SU-DHL-6 (cell line): Measurements from ENCODE around the gene MYL9.

Experiments used
- H2AFZ ChIP-seq: fragments of 200-600 bp; sonication (generic); 2 replicates; pipeline ENCODE4 v1.6.1; 2014; ENCODE audit warnings: low read depth, mild to moderate bottlenecking, moderate library complexity, mixed read lengths, antibody characterized with exemption, low read length; ENCODE audit not compliant: severe bottlenecking
- H3F3A ChIP-seq: fragments of 200-600 bp; shearing (Covaris generic); 2 replicates; pipeline ENCODE4 v1.6.0; 2016; ENCODE audit warnings: antibody characterized with exemption, mild to moderate bottlenecking; ENCODE audit not compliant: insufficient read depth
- H3K27ac ChIP-seq: fragments of 200-600 bp; sonication (generic); 2 replicates; pipeline ENCODE4 v1.5.1; 2016; ENCODE audit warnings: low read depth, mild to moderate bottlenecking, low read length, moderate library complexity, mixed read lengths
- H3K27me3 ChIP-seq: fragments of 200-600 bp; sonication (generic), shearing (Covaris generic); 2 replicates; pipeline ENCODE4 v1.6.0; 2014; ENCODE audit warnings: mild to moderate bottlenecking, low read length
- H3K36me3 ChIP-seq: fragments of 200-600 bp; sonication (generic); 2 replicates; pipeline ENCODE4 v1.6.1; 2014; ENCODE audit warnings: mild to moderate bottlenecking, low read length, mixed read lengths
- H3K4me2 ChIP-seq: fragments of 300-600, 200-600 bp; shearing (Covaris generic), sonication (generic); 2 replicates; pipeline ENCODE4 v1.6.0; 2014; ENCODE audit warnings: low read length, low read depth, mild to moderate bottlenecking; ENCODE audit not compliant: poor library complexity, severe bottlenecking
- H3K4me3 ChIP-seq: fragments of 200-600 bp; sonication (generic); 2 replicates; pipeline ENCODE4 v1.5.1; 2014; ENCODE audit warnings: antibody characterized with exemption, low read length, mild to moderate bottlenecking, mixed read lengths; ENCODE audit not compliant: insufficient read depth, poor library complexity, severe bottlenecking
- H3K79me2 ChIP-seq: fragments of 200-600 bp; sonication (generic); 2 replicates; pipeline ENCODE4 v1.6.1; 2014; ENCODE audit warnings: mild to moderate bottlenecking, low read length, moderate library complexity; ENCODE audit not compliant: insufficient read depth
- H3K9ac ChIP-seq: fragments of 200-600 bp; sonication (generic); 2 replicates; pipeline ENCODE4 v1.7.0; 2014; ENCODE audit warnings: mild to moderate bottlenecking, low read length
- H3K9me2 ChIP-seq: fragments of 200-600 bp; sonication (generic); replicated peaks from 2 replicates; pipeline ENCODE4 v1.6.1; 2014; ENCODE audit warnings: low read length; ENCODE audit not compliant: insufficient read depth
- H3K9me3 ChIP-seq: fragments of 200-600 bp; sonication (generic); 2 replicates; pipeline ENCODE4 v1.6.1; 2014; ENCODE audit warnings: low read length, mixed read lengths; ENCODE audit not compliant: insufficient read depth
- H4K20me1 ChIP-seq: fragments of 200-600 bp; sonication (generic); 2 replicates; pipeline ENCODE4 v1.6.1; 2014; ENCODE audit warnings: low read depth, mild to moderate bottlenecking, antibody characterized with exemption, low read length, moderate library complexity, mixed read lengths
- EZH2phosphoT487 ChIP-seq: fragments of 200-600 bp; sonication (generic), shearing (Covaris generic); conservative IDR thresholded peaks from 2 replicates; pipeline ENCODE4 v1.6.1; 2018; ENCODE audit warnings: mild to moderate bottlenecking, antibody characterized with exemption, low read length, moderate library complexity, mixed read lengths
- TF ChIP-seq, protein P1 (sequence below): fragments of 200-600 bp; sonication (generic); IDR thresholded peaks from one replicate; pipeline ENCODE4 v1.5.1; 2017; ENCODE audit warnings: antibody characterized with exemption, mild to moderate bottlenecking, low read length, moderate library complexity; ENCODE audit not compliant: insufficient read depth, poor library complexity, severe bottlenecking

The MYL9 gene

DNA sequence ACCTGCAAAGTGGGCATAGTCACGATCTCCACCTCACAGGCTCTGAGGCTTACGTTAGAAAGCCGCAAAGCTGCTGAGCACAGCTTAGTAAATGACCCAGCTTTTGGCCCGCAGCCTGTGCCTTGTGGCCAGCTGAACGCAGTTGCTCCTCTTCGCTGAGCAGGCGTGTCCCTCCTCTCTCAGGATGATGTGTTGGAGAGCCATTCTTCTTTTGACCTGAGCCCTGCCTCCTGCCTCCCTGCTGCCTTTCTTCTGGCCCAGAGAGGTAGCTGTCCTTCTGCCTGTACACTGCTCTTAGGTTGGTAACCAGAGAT, 47.6 kb upstream of the MYL9 start:
- no peak overlapping the region for H3K27ac ChIP-seq
- H3K4me2 ChIP-seq, result no peak overlapping the region
- no peaks in the 10 kb centered on the region for H4K20me1 ChIP-seq
- H3K4me3 ChIP-seq, result no peak overlapping the region
- H3K27me3 ChIP-seq, result no peaks in the 10 kb centered on the region
- no peaks in the 10 kb centered on the region for H3K9me2 ChIP-seq
- H3K9me3 ChIP-seq, result no peaks in the 10 kb centered on the region
- no peaks in the 10 kb centered on the region for H3K36me3 ChIP-seq
- H3K9ac ChIP-seq, result no peak overlapping the region
- H2AFZ ChIP-seq, result no peak overlapping the region
- no peaks in the 10 kb centered on the region for H3F3A ChIP-seq
- H3K79me2 ChIP-seq, result no peaks in the 10 kb centered on the region
- no peak for TF ChIP-seq EZH2phosphoT487
- TF ChIP-seq, protein P1, sequence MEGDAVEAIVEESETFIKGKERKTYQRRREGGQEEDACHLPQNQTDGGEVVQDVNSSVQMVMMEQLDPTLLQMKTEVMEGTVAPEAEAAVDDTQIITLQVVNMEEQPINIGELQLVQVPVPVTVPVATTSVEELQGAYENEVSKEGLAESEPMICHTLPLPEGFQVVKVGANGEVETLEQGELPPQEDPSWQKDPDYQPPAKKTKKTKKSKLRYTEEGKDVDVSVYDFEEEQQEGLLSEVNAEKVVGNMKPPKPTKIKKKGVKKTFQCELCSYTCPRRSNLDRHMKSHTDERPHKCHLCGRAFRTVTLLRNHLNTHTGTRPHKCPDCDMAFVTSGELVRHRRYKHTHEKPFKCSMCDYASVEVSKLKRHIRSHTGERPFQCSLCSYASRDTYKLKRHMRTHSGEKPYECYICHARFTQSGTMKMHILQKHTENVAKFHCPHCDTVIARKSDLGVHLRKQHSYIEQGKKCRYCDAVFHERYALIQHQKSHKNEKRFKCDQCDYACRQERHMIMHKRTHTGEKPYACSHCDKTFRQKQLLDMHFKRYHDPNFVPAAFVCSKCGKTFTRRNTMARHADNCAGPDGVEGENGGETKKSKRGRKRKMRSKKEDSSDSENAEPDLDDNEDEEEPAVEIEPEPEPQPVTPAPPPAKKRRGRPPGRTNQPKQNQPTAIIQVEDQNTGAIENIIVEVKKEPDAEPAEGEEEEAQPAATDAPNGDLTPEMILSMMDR, result no peak

DNA sequence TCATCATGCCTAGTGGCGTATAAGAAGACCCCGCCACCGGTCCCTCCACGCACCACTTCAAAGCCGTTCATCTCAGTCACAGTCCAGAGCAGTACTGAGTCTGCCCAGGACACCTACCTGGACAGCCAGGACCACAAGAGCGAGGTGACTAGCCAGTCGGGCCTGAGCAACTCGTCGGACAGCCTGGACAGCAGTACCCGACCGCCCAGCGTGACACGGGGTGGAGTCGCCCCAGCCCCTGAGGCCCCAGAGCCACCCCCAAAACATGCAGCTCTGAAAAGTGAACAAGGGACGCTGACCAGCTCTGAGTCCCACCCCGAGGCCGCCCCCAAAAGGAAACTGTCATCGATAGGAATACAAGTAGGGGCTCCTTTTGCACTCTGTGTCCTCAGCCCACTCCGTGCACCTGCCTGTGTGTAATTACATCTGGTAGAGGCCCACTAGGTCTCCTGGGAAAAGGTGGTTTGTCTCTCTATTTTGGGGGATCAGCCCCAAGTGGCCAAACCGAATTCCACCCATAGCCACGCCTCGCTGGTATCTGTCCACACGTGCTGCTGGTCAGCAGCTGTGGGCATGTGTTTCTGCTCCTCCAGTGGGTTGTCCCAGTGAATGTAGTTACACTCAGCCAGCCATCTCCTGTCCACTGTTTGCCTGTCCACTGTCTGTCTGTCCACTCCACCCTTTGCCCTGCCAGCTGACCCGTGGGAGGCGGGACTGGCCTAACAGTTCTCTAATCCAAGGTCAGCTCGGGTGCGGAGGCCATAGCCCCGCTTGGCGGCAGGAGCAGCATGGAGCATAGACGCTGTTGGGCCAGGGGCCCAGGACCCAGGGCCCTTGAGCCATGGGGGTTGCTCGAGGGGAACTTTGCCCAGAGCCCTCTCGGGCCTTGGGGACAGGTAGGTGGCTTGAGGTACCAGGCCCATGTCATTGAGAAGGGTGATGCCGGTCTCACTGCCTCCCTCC, 44.3 kb upstream of the MYL9 start:
- H3K9me3 ChIP-seq, result no peaks in the 10 kb centered on the region
- no peaks in the 10 kb centered on the region for H3K36me3 ChIP-seq
- H3F3A ChIP-seq, result no peaks in the 10 kb centered on the region
- no peak overlapping the region for H2AFZ ChIP-seq
- no peaks in the 10 kb centered on the region for H3K79me2 ChIP-seq
- H3K27ac ChIP-seq, result no peak overlapping the region
- no peak for TF ChIP-seq EZH2phosphoT487
- TF ChIP-seq, protein P1, result no peak
- H3K4me3 ChIP-seq, result no peak overlapping the region
- no peaks in the 10 kb centered on the region for H3K9me2 ChIP-seq
- H3K27me3 ChIP-seq, result no peaks in the 10 kb centered on the region
- no peaks in the 10 kb centered on the region for H4K20me1 ChIP-seq
- H3K9ac ChIP-seq, result no peak overlapping the region
- no peak overlapping the region for H3K4me2 ChIP-seq

- no peaks in the 10 kb centered on the region for H3K9me2 ChIP-seq
- no peak overlapping the region for H3K4me3 ChIP-seq
- H3K79me2 ChIP-seq, result no peaks in the 10 kb centered on the region
- no peaks in the 10 kb centered on the region for H4K20me1 ChIP-seq
- no peaks in the 10 kb centered on the region for H3K27me3 ChIP-seq
- no peaks in the 10 kb centered on the region for H3K9me3 ChIP-seq
- no peaks in the 10 kb centered on the region for H3F3A ChIP-seq
- no peak overlapping the region for H3K27ac ChIP-seq
- no peak overlapping the region for H3K4me2 ChIP-seq
- no peaks in the 10 kb centered on the region for H3K36me3 ChIP-seq
- no peak overlapping the region for H2AFZ ChIP-seq
- no peak for TF ChIP-seq EZH2phosphoT487
- TF ChIP-seq, protein P1, result no peak
- no peak overlapping the region for H3K9ac ChIP-seq
These were observed 43.5 kb upstream of the MYL9 start for GRCh38 chr20:36497856-36498255.
